Neural cell (in vitro differentiated cells): ENCODE data around the gene SSC5D. TPM values are rescaled to one million over a fixed set of nuclear protein-coding genes. Genes with fewer than 3 reads are reported as not detected.
"Not testable (repeated sequence)": the region's sequence is repeated elsewhere in the genome, so short reads cannot be mapped to it uniquely, and the experiment has no call there.

Experiments
- H2AFZ ChIP-seq: fragments of 200-600, 300-800 bp; sonication (generic), shearing (Covaris generic); 2 replicates; pipeline ENCODE4 v1.6.0; 2014; ENCODE audit warnings: low read depth, mild to moderate bottlenecking, antibody characterized with exemption, low read length, moderate library complexity
- H3F3A ChIP-seq: fragments of 200-600 bp; shearing (Covaris generic); 2 replicates; pipeline ENCODE4 v1.6.1; 2016; ENCODE audit warnings: mild to moderate bottlenecking, moderate library complexity, mixed read lengths, antibody characterized with exemption, low read length; ENCODE audit not compliant: insufficient read depth, poor library complexity, severe bottlenecking
- H3K27ac ChIP-seq: fragments of 200-600, 300-800 bp; sonication (generic), shearing (Covaris generic); 2 replicates; pipeline ENCODE4 v1.5.1; 2014; ENCODE audit warnings: mild to moderate bottlenecking, low read length, moderate library complexity
- H3K27me3 ChIP-seq: fragments of 300-800, 200-600 bp; sonication (generic), shearing (Covaris generic); 2 replicates; pipeline ENCODE4 v1.6.0; 2014; ENCODE audit warnings: mild to moderate bottlenecking, low read depth, low read length, moderate library complexity; ENCODE audit not compliant: insufficient read depth
- H3K36me3 ChIP-seq: fragments of 300-800, 200-600 bp; sonication (generic), shearing (Covaris generic); 2 replicates; pipeline ENCODE4 v1.5.1; 2014; ENCODE audit warnings: mild to moderate bottlenecking, antibody characterized with exemption, low read length, moderate library complexity; ENCODE audit not compliant: insufficient read depth
- H3K4me2 ChIP-seq: fragments of 300-800, 200-600 bp; sonication (generic), shearing (Covaris generic); 2 replicates; pipeline ENCODE4 v1.6.0; 2014; ENCODE audit warnings: mild to moderate bottlenecking, low read length
- H3K4me3 ChIP-seq: fragments of 300-800, 200-600 bp; sonication (generic), shearing (Covaris generic); 2 replicates; pipeline ENCODE4 v1.5.1; 2014; ENCODE audit warnings: mild to moderate bottlenecking, low read length, moderate library complexity
- H3K79me2 ChIP-seq: fragments of 200-600 bp; shearing (Covaris generic); replicated peaks from 2 replicates; pipeline ENCODE4 v1.6.0; 2014; ENCODE audit warnings: mild to moderate bottlenecking, low read length, moderate library complexity; ENCODE audit not compliant: insufficient read depth
- H3K9ac ChIP-seq: fragments of 300-800, 200-600 bp; sonication (generic), shearing (Covaris generic); 2 replicates; pipeline ENCODE4 v1.6.1; 2016; ENCODE audit warnings: mild to moderate bottlenecking, low read length, mixed read lengths
- H3K9me2 ChIP-seq: fragments of 200-600 bp; shearing (Covaris generic); 2 replicates; pipeline ENCODE4 v1.6.1; 2016; ENCODE audit warnings: mild to moderate bottlenecking, low read length, mixed read lengths; ENCODE audit not compliant: insufficient read depth
- H3K9me3 ChIP-seq: fragments of 200-600, 300-800 bp; sonication (generic), shearing (Covaris generic); 2 replicates; pipeline ENCODE4 v1.6.1; 2016; ENCODE audit warnings: mild to moderate bottlenecking, mixed run types, low read length, moderate library complexity, mixed read lengths
- H4K20me1 ChIP-seq: fragments of 200-600 bp; shearing (Covaris generic); 2 replicates; pipeline ENCODE4 v1.6.1; 2016; ENCODE audit warnings: mild to moderate bottlenecking, mixed run types; ENCODE audit not compliant: insufficient read depth
- EP300 ChIP-seq: fragments of 450-650 bp; conservative IDR thresholded peaks from 2 replicates; pipeline ENCODE4 v1.6.1; 2014; ENCODE audit warnings: antibody characterized with exemption, mild to moderate bottlenecking, moderate library complexity; ENCODE audit not compliant: poor library complexity, severe bottlenecking
- EZH2 ChIP-seq: fragments of 200-600, 300-800 bp; shearing (Covaris generic), sonication (generic); IDR thresholded peaks from 2 replicates; pipeline ENCODE4 v1.6.1; 2014; ENCODE audit warnings: antibody characterized with exemption, low read length, borderline replicate concordance, mild to moderate bottlenecking; ENCODE audit not compliant: insufficient read depth, poor library complexity, severe bottlenecking
- MXI1 ChIP-seq: fragments of 450-650 bp; conservative IDR thresholded peaks from 2 replicates; pipeline ENCODE4 v1.6.1; 2014; ENCODE audit warnings: antibody characterized with exemption, mild to moderate bottlenecking; ENCODE audit not compliant: poor library complexity, severe bottlenecking
- POLR2AphosphoS5 ChIP-seq: IDR thresholded peaks from 2 replicates; pipeline ENCODE4 v1.6.1; 2012
- RAD21 ChIP-seq: fragments of 450-650 bp; conservative IDR thresholded peaks from 2 replicates; pipeline ENCODE4 v1.6.1; 2014; ENCODE audit warnings: antibody characterized with exemption, mild to moderate bottlenecking, moderate library complexity
- REST ChIP-seq: IDR thresholded peaks from 2 replicates; pipeline ENCODE4 v1.6.1; 2012; ENCODE audit warnings: borderline replicate concordance
- SMC3 ChIP-seq: fragments of 450-650 bp; conservative IDR thresholded peaks from 2 replicates; pipeline ENCODE4 v1.6.1; 2014; ENCODE audit warnings: antibody characterized with exemption, mild to moderate bottlenecking, moderate library complexity; ENCODE audit not compliant: poor library complexity
- TAF1 ChIP-seq: IDR thresholded peaks from 2 replicates; pipeline ENCODE4 v1.6.1; 2012; ENCODE audit warnings: low read depth
- polyA plus RNA-seq: library from polyadenylated mRNA; depleted of rRNA; stranded (reverse); fragments of >200 nt; gene quantifications from 2 replicates; pipeline ENCODE4 v1.2.3, GENCODE V29; 2014
- TF ChIP-seq, protein P1 (sequence below): fragments of 450-650 bp; IDR thresholded peaks from 2 replicates; pipeline ENCODE4 v1.5.1; 2014; ENCODE audit warnings: antibody characterized with exemption, mild to moderate bottlenecking, moderate library complexity; ENCODE audit not compliant: poor library complexity, severe bottlenecking

Gene SSC5D
- polyA plus RNA-seq, 1 donor from 2014 or later, result 0.45 TPM

DNA sequence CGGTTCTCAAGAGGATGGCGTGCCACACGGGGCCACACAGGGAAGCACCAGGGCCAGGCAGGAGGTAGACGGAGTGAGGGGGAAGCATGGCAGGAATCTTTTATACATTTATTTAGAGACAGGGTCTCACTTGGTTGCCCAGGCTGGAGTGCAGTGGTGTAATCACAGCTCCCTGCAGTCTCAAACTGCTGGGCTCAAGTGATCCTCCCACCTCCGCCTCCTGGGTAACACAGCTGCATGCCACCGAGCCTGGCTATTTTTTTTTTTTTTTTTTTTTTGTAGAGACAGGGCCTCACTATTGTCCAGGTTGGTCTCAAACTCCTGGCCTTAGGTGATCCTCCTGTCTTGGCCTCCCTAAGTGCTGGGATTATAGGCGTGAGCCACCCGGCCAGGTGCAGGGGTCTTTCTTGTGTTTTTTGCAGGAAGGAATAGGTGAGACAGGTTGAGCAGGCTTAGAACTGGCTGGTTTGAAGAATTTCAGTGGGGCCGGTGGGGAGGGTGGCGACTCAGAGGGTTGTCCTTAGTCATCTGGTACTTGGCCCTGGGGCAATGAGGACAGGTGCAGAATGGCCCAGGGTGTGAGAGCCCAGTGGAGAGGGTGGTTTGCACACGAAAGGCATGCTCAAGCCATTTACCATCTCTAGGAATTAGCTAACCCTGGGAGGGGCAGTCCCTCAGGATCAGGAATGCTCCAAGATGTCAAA, 7.6 kb downstream of the SSC5D start:
- Histone ChIP-seq H3K27me3 (no peaks in the 10 kb centered on the region), H3K9ac (no peak overlapping the region), H4K20me1 (no peaks in the 10 kb centered on the region), H3K36me3 (no peaks in the 10 kb centered on the region), H3F3A (no peaks in the 10 kb centered on the region), H3K4me2 (no peak overlapping the region), H3K27ac (no peak overlapping the region), H3K4me3 (no peak overlapping the region), H3K9me3 (no peaks in the 10 kb centered on the region), H3K9me2 (no peaks in the 10 kb centered on the region), H3K79me2 (no peaks in the 10 kb centered on the region), H2AFZ (no peak overlapping the region)
- TF ChIP-seq, protein P1, sequence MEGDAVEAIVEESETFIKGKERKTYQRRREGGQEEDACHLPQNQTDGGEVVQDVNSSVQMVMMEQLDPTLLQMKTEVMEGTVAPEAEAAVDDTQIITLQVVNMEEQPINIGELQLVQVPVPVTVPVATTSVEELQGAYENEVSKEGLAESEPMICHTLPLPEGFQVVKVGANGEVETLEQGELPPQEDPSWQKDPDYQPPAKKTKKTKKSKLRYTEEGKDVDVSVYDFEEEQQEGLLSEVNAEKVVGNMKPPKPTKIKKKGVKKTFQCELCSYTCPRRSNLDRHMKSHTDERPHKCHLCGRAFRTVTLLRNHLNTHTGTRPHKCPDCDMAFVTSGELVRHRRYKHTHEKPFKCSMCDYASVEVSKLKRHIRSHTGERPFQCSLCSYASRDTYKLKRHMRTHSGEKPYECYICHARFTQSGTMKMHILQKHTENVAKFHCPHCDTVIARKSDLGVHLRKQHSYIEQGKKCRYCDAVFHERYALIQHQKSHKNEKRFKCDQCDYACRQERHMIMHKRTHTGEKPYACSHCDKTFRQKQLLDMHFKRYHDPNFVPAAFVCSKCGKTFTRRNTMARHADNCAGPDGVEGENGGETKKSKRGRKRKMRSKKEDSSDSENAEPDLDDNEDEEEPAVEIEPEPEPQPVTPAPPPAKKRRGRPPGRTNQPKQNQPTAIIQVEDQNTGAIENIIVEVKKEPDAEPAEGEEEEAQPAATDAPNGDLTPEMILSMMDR, result no peak
- TF ChIP-seq RAD21, result no peak
- TF ChIP-seq EZH2, result no peak
- TF ChIP-seq POLR2AphosphoS5, result no peak

DNA sequence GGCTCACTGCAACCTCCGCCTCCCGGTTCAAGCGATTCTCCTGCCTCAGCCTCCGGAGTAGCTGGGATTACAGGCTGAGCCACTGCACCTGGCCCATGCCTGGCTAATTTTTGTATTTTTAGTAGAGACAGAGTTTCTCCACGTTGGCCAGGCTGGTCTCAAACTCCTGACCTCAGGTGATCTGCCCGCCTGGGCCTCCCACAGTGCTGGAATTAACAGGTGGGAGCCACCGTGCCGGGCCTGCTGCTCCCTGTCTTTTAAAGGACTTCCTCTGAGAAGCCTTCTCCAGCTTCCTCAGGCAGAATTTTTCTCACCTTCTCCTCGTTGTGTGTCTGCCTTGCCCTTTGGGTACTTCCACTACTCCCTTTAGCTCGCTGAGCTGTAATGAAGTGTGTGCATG, 8.6 kb downstream of the SSC5D start:
- not testable (repeated sequence) for H3K9me3 ChIP-seq, H3K27ac ChIP-seq

DNA sequence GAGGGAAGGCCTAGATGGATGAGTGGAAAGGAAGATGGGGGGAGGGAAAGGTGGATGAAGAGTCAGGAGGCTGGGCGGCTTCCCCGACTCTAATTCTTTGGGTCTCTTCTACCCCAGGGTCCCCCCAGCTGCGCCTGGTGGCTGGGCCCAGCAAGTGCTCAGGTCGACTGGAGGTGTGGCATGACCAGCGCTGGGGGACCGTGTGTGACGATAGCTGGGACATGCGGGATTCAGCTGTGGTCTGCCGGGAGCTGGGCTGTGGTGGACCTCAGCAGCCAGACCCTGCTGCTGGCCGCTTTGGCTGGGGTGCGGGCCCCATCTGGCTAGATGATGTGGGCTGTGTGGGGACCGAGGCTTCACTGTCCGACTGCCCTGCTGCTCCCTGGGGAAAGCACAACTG, 9.5 kb downstream of the SSC5D start:
- H3K4me3 ChIP-seq, result no peak overlapping the region
- H3K27me3 ChIP-seq, result no peaks in the 10 kb centered on the region
- H3K36me3 ChIP-seq, result no peaks in the 10 kb centered on the region
- H3K27ac ChIP-seq, result no peak overlapping the region
- no peak for TF ChIP-seq REST
- no peak for TF ChIP-seq EP300
- TF ChIP-seq, protein P1, result no peak
- TF ChIP-seq RAD21, result no peak
- TF ChIP-seq POLR2AphosphoS5, result no peak
- no peak for TF ChIP-seq SMC3
- TF ChIP-seq TAF1, result no peak
- TF ChIP-seq MXI1, result no peak
- no peak for TF ChIP-seq EZH2
- H3K9me2 ChIP-seq, result no peaks in the 10 kb centered on the region
- no peaks in the 10 kb centered on the region for H3F3A ChIP-seq
- H4K20me1 ChIP-seq, result no peaks in the 10 kb centered on the region
- no peaks in the 10 kb centered on the region for H3K79me2 ChIP-seq
- H3K9me3 ChIP-seq, result no peaks in the 10 kb centered on the region
- H2AFZ ChIP-seq, result no peak overlapping the region
- H3K9ac ChIP-seq, result no peak overlapping the region
- no peak overlapping the region for H3K4me2 ChIP-seq

More for the DNA sequence above, 8.6 kb downstream of the SSC5D start:
- not testable (repeated sequence) for H3K4me3 ChIP-seq, H3K4me2 ChIP-seq, H3F3A ChIP-seq, H3K79me2 ChIP-seq, H3K27me3 ChIP-seq, H3K9ac ChIP-seq, H2AFZ ChIP-seq, H3K9me2 ChIP-seq, H3K36me3 ChIP-seq, H4K20me1 ChIP-seq
